ENCODE measurements around the gene MLLT3.

The MLLT3 gene

DNA sequence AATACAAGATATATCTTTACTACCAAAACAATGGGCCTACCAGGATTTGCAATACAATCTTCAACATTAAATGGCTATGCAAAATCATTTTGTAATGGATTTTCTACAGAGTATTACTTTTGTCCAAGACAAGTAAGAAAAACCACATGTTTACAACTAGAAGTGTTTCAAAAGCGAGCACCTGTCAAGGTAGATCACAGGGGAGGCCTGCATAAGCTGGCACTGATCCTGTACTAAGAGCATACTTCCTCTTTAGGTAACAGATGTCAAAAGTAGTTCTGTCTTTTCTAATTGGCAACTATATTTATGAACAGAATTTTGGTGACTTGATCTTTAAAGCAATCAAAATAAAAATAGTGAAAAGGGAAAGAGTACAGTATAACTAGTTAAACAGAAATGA lies 249.0 kb downstream of the MLLT3 start:
- no peak for DNase-seq

DNA sequence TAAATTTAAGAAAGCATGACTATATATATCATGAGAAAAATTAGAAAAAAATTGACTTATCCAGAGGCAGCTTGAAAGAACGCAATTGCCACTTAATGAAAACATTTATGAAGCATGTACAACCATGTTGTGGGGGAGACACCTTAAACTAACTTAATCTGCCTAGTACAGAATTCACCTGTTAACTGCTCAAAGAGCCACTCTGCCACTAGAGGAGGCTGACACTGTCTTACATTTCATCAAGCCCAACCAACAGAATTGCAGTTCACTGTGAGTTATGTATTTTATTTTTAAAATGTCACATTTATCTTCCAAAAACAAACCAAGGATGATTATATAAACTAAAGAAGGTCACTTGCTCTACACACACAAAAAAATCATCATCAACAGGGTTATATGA lies 252.9 kb downstream of the MLLT3 start:
- DNase-seq = no peak

DNA sequence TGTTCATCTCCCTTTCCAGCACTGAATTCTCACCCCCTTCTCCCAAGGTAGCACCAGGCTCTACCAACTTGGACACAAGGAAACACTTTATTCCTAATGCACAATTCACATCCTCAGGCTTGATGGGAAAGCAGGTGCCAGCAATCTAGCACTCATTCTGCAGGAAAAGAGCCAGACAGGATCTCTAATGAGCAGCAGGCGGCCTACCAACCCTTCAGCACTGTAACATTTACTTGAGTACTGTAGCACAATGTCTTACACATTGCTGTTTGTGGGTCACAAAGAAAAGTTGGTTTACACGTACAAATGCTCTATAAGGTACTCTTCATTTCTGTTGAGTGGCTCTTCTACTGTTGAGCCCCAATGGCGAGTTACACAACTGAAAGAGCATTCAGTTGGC lies 254.4 kb downstream of the MLLT3 start:
- peak; percentile 11 for DNase-seq

DNA sequence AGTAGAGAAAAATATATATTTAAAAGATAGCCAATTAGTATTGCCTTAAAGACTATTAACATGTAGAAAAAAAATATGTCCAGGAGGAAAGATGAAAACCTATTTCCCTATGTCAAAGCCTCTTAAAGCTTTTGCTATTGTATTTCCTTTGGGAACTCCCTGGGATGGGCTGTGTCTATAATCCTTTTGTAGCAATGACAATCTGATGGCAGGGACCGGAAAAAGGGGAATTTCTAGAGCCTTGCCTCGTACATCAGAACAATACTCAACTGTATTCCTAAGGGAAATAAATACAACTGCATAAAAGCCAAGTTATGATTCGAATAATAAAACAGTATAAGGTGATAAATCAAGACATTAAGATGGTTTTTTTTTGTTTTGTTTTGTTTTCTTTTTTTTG lies 257.3 kb downstream of the MLLT3 start:
- no peak for DNase-seq

DNA sequence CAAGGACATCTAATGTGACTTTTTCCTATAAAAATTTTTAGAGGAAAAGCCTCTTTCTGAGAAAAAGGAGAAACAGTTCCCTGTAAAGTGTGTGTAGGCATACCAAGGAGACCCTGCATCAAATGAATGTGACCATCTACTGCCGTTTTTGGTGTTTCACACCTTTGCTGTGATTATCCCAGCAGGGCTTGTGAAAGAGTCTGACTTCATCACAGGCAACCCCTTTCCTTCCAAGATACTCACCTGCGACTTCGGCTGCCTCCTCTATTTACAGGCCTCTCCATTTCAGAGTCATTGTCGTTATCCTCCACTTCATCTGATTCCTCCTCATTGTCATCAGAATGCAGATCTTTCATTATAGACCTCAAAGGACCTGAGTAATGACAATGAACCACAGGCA lies 259.1 kb downstream of the MLLT3 start:
- no peak for DNase-seq

DNA sequence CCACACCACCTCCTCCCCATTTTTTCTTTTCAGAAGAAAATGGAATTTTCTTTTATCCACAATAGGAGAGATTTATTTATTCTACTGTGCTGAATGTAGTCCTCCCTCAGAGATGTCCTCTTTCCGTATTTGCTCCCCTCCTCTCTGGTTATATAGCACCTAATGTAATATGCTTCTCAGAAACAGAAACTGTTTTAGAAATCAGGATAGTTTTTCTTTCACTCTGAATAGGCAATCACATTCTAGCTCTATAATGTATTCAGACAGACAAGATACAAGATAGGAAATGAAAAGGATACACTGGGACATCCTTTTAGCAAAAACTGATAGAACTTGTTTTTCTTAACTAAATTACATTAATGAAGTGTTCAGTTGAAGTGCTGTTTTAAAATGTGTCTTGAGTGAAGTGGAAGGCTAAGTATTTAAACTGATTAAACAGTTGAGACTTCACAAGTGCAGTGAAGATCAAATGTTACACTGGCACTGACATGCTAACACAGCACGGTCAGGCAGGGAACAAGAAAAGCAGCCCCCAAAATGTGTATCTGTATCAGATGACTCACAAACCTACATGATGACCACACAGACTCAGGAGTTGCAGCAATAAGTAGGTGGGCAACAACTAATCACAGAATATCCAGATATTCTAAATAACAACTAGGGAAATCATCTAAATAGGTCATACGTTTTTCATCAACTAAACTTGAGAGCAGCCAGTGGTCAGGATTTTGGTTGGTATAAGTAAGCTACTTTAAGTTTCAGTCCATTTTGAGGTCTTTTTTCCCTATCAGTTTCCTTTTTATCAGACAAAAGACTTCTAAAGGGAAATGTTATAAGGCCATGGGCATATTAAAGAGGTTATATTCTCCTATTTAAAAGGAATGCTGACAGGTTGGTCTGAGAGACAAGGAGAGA lies 260.4 kb downstream of the MLLT3 start:
- no peak for DNase-seq

DNA sequence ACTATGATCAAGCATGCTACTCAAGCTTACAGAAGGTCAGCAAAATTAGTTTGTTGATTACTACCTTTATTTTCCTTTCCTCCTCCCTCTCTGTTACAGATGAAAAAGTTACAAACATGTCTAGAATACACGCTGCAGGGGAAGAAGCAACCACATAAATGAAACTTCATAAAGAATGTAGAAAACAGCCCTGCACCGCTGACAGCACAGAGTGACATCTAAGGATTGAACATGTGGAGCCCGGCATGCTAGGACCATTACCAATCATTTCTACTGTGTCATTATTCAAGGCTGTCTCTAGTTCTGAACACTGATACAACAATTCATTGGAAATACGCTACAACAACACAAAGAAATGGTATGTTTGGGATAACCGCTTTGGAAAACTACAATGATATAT lies 261.1 kb downstream of the MLLT3 start:
- DNase-seq = no peak

DNA sequence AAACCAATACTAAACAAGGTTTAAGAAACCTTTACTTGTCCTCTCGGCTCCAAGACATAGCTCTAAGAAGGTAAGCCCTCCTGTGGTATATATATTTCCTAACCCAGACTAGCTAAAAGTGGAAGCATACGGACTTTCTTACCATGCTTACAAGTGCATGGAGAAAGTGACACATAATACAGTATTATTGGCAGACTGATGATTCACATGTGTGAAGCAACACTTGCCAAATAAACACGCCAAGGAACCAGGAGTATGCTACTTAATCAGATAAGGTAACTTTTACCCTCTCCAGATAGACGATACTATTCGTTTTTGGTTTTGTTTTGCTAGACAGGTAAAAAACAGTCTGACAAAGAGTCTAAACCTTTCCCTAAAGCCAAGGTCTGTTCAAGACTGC lies 264.1 kb downstream of the MLLT3 start:
- no peak for DNase-seq

DNA sequence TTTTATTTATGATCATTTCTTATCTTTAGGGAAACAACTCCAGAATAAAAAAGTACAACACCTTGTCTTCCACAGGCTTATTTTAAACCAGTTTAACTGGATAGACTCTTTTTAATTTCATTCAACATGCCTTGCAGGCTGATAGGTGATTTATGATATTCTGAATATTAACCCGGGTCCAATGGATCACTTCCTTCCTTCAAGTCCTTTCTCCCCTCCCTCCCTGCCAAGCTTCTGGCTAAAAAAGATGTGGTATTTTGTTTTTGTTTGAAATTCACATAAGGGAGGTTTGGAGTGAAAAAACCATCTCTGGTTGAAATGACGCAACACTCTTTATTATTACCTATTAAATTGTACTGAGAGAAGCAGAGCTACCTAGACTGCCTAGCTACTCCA lies 265.3 kb downstream of the MLLT3 start:
- no peak for DNase-seq

DNA sequence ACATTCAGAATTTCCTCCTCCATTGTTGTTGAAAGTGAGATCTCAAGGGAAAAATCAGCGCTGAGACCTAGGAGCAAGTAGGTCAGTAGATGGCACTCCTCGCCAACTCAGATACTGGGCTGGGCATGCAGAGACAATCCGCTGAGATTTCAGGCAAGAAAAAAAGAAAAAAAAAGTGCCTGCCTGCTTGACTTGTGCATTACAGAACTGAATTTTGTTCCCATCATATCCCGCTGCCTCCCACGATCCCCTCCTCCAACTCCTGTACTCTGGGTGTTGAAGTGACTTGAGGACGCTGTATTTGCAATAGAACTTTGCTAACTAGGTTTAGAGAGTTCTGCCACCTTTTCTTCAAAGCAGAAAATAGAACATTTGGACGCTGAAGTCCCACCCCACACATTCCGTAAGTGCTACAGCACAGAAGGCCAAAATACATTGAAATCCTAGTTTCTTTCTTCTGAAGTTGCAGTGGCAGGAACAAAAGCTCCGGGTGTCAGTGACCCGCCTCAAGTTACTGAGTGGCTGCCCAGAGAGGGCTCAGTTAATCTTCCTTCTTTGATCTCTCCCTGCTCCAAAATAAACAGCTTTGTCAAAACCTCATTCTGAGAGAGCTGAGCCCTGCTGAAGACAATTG lies 265.8 kb downstream of the MLLT3 start:
- DNase-seq = peak; percentile 80

DNA sequence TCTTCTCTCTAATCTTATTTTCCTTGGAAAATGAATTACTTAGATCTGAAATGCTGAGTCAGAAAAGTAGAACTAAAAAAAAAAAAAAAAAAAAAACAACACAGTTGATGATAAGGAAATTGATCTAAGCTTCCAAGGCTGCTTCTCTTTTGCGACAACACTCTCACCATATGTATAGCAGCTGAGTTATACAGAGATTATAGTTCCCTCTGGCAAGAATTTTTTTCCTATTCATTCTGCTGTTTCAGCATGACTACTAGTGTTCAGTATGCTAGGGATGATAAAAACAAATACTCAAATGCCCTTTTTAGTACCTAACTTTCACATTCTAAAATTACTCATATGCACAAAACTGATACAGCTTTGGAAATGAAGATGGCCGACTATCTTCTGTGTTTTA lies 267.3 kb downstream of the MLLT3 start:
- DNase-seq = no peak

DNA sequence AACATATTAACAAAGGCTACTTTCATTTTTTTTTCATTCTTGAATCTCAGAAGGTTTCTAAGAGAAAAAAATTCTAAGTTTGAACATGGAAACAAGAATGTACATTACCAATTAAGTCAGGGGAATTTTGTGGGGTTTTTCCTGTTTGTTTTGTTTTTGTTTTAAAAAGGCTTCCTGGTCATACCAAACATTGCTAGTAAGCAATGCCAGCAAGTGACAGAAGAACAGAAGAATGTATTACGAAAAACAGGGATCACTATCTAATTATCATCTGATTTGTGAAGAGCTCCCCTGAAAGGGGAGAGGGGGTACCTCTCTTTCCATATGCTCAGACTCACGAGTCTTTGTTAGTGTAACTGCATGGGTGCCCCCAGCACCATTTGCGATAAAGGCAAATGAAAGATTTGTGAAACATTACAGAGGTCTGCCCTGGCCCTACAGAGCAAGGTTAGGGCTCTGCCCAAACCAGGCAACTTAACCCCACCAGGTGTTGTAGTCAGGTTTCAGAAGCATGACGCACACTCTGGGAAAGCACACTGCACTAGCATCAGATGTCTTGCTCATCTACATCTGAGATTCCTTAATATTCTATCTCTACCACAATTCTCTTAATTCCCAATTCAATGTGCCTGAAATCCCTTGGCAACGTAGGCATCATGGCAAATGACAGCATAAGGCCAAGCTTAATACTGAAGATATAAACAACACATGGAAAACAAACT lies 268.2 kb downstream of the MLLT3 start:
- DNase-seq = no peak

DNA sequence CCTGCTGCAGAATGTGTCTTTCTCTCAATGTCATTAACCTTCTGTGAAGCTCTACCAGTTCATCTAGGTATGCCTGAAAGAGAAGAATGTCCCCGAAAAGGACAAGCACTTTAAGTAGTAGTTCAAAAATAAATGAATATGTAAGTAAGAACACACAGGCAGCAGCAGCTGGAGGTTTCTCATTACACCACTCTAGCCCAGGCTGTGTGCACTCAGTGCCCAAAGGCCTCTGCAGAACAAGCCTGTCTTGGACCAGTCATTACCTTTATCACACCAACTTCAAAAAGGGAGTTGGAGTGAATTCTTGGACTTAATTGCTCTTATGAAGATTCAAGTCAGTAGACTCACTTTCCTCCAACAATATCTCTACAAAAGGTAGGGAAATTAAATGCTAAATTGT lies 268.8 kb downstream of the MLLT3 start:
- no peak for DNase-seq

DNA sequence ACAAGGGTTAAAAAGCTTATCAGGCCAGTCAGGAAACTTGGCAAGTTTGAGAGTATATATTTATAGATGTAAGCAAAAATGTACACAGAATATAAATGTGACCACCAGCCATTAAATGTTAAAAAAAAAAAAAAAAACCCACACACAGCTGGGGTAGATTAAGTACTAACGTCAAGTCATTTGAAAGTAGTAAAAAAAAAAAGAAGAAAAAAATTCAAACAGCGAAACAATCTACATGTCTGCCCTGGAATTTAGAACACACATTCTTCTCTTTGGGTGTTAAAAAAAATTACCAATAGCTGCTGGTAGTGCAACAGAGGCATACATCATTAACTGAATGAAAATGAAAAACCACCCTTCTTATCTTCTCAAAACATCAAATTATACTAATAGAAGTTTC lies 269.7 kb downstream of the MLLT3 start:
- no peak for DNase-seq

DNA sequence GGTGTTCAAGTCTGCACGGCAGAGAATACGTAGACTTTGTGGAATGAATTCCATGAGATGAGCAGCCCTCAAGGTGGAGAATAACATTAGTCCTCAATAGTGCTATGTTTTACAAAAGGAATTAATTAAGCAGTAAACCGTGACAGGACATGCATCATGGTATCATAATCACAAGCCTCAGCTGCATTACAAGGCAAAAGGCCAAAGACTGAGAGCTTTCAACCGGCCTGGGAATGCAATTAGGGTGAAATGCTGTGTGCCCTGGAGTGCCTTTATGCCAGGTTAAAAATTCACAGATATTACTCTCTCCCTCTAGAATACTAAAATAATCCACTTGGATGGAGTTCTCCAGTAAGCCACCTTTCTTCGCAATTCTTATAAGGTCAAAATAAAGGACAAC lies 270.6 kb downstream of the MLLT3 start:
- DNase-seq = no peak

DNA sequence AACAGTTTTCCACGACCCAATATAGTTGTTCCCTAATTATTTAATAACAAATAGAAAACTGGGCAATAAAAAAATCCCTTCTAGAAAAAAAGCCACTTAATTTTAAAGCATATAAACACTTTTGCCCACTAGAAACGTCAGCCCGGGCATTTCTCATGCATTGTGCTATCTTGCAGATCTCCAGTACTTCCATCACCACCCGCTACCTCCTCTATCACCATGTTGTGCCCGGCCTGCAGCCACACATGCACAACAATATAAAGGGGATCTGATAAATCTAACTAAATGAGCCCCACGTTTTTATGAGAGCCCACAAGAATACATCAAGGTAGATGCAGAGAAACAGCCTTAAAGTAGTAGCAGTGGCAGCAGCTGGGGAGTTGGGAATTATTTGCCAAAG lies 272.7 kb downstream of the MLLT3 start:
- DNase-seq = no peak

DNA sequence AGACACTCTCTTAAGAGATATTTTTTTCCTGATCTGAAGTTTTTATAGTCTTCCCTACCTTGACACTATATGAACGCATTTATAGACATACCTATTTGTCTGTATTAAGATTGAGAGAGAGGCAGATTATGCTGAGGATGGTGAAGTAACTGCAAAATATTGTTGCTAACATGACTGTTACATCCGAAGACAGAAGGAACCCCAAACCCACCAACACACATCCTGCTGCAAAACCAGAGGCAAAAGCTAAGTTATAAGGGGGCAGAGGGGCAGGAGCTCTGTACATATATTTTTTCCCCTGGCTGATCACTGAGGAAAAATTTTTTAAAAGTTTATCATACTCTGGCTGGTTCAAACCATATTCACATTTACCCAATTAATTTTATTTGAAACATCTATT lies 279.0 kb downstream of the MLLT3 start:
- no peak for DNase-seq

DNA sequence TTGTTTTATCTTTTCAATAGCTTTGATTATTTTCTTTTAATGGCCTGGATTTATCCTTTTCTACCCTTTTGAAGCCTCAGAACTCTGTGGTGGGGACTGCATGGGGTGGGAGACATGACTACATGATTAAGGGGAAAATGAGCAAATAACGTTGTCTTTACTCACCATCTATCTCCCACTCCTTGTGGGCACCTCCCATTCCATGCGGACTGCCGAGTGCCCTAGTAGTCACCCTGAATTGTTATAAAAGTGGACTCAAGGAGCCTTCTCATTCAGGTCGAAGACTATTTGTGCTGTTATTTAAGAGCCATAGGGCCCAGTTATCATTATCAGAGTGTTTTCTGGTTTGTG lies 281.8 kb downstream of the MLLT3 start:
- DNase-seq = no peak

DNA sequence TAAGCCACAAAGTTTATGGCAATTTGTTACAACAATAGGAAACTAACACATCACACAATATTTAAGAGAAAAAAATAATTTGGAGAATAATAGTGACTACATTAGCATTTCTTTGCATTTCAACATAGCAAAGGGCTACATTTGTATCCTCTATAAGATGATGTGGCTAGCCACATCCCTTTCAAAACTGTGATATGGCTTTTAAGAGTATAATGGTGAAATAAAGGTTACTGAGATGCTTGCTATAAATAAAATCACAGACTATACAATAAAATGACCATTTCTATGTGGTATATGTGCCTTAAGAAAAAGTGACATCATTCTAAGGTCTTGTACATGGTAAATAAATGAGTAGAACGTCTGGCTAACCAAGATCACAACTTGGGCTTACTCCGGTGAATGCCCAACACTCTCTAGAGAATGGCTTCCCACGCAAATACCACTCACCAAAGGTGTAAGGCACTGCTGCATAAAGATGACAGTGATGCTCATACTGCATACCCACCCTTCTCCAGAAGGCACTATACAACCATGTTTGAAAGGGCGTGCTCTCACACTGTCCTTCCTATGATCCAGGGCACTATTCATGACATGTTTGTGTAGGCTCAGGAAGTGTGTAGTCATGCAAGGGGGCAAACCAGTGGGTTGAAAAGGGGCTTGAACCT lies 286.5 kb downstream of the MLLT3 start:
- DNase-seq = no peak

DNA sequence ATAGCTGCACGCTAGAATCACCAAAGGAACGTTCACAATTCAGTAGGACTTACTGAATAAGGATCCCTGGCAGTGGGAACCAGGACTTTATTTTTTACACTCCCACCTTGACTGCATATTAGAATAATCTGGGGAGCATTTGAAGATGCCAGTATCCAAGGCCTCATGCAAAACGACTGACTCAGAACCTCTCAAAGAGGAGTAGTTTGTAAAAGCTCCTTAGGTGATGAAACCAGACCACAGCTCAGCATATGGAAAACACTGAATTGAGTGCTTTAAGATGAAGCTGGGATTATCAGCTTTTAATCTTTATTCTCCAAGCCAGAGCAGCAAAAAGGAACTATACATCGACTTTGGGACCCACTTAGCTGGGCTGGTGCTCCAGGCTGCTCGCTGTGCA lies 288.3 kb downstream of the MLLT3 start:
- no peak for DNase-seq

DNA sequence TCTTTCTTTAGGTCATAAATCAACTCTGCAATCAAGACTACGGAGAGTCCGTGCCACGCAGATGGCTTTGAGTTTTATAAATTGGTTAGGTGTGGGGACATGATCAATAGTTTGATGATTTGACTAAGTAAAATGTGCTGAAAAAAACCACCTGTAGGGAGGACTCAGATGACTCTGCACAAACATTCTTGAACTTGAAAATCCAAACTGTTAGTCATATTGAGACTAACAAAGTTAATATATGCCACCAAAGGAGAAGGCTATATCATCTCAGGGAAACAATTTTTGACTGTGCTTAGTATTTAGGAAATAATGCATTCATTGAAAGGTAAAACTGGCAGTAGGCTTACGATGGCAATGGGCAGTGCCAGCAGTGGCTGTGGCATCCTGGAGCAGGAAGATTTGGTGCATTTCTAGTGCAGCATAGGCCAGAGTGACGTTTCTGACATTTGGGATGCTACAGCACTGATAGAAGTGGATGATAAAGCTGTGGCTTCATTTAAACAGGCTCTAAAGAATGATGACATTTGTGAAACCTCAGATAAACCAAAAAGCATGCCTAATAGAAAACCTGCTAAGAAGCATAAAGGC lies 291.1 kb downstream of the MLLT3 start:
- DNase-seq = no peak

DNA sequence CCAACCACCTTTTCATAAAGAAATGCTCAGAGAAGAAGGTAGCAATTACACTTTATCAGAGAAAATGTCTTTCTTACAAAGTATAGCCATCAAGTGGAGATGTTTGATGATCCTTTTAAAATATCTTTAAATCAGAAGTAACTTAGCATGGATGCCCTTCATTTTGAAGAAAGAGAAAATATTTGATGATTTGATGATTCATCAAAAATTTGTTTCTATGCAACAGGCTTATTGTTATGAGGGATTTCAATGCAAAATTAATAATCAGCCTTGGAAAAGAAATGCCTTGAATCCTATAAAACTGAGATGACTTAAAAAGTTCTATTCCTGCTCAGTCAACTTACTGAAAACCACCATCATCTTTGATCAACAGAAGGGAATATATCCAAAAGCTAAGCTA lies 291.6 kb downstream of the MLLT3 start:
- DNase-seq = no peak

DNA sequence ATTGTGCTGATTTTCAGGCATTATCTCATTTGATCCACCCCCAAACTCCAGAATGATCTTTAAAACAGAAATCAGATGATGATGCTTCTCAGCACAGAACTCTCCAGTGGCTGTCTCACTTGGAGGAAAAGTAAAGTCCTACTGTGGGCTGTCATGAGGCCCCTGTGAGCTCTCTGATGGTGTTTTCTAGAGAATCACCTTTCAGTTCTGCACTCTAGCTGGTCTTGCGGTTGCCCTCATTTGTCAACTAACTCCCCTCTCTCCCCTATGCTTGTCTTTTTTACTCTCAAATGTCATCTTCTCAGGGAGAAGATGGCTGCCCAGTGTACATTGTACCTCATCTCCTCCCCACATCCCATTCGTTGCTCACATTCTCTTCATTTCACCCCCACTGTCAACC lies 295.8 kb downstream of the MLLT3 start:
- no peak for DNase-seq
